ENCODE measurements around the gene PRDM5. TPM values are rescaled to one million over a fixed set of nuclear protein-coding genes. Genes with fewer than 3 reads are reported as not detected.
A peak's percentile ranks its signal among the peaks of the same experiment; 100 is the strongest.

Gene PRDM5
- total RNA-seq, 2 experiments from 2014 or later: 0.14 to 0.22 TPM

DNA sequence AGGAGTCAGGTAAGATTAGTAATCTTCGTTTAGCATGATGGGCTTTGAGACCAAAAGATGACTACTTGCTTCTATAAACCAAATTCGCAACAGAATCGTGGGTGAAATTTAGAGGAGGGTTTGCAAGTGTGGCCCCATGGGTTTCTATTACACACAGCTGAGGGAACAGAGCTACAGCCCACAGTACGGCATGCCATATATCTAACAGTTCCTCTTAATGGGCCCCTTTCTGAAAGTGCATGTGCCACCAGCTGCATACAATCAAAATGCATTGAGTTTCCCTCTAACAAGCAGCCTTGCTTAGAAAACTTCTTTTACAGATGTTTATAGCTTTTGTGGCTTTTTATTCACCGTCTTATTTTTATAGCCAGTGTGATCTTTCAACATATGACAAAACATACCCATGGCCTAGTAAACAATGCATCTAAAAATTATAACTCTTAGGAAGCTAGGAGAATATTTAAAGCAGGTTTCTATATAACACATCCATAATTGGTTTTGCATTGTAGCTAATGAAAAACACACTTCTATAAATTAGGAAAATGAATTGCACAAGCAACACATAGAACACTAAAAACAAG lies 202.1 kb downstream of the PRDM5 start:
- CTCF ChIA-PET: no interaction called here
- ATAC-seq (ENCODE audit: poor library complexity): no peak
- H3K27ac ChIP-seq (ENCODE audit: low read depth in 1 of 2, low read length in 2 of 2): no peak overlapping the region
- H3K27me3 ChIP-seq (ENCODE audit: control insufficient read depth in 1 of 2, insufficient read depth in 2 of 2, low read length in 2 of 2): no peaks in the 10 kb centered on the region
- no peak for DNase-seq
- Mint-ChIP-seq H3K4me3 (no peak overlapping the region), H3K27ac (no peak overlapping the region), H3K36me3 (ENCODE audit: low read depth) (no peaks in the 10 kb centered on the region), H3K4me1 (ENCODE audit: low read depth) (no peaks in the 10 kb centered on the region), H3K27me3 (peaks cover 12% of the 10 kb centered on the region), H3K9me3 (no peaks in the 10 kb centered on the region)
- POLR2A ChIA-PET: no interaction called here
- TF ChIP-seq, protein P1, sequence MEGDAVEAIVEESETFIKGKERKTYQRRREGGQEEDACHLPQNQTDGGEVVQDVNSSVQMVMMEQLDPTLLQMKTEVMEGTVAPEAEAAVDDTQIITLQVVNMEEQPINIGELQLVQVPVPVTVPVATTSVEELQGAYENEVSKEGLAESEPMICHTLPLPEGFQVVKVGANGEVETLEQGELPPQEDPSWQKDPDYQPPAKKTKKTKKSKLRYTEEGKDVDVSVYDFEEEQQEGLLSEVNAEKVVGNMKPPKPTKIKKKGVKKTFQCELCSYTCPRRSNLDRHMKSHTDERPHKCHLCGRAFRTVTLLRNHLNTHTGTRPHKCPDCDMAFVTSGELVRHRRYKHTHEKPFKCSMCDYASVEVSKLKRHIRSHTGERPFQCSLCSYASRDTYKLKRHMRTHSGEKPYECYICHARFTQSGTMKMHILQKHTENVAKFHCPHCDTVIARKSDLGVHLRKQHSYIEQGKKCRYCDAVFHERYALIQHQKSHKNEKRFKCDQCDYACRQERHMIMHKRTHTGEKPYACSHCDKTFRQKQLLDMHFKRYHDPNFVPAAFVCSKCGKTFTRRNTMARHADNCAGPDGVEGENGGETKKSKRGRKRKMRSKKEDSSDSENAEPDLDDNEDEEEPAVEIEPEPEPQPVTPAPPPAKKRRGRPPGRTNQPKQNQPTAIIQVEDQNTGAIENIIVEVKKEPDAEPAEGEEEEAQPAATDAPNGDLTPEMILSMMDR (IDR thresholded peaks at IDR 0.05): no peak
- no peaks in the 10 kb centered on the region for H3K36me3 ChIP-seq (ENCODE audit: insufficient read depth, low read length)
- H3K4me1 ChIP-seq (ENCODE audit: insufficient read depth, low read length): no peaks in the 10 kb centered on the region
- intact Hi-C loops (cut with DNase I, micrococcal nuclease): loop anchor here in 1 of 2 experiments (5.0 kb wide), 2 partner anchors 332 to 587 kb away; no protein-coding TSS in a partner anchor
- H3K9me3 ChIP-seq (ENCODE audit: control insufficient read depth in 1 of 2, insufficient read depth in 1 of 2, low read length in 2 of 2): no peaks in the 10 kb centered on the region
- H3K4me3 ChIP-seq (ENCODE audit: low read length): no peak overlapping the region

DNA sequence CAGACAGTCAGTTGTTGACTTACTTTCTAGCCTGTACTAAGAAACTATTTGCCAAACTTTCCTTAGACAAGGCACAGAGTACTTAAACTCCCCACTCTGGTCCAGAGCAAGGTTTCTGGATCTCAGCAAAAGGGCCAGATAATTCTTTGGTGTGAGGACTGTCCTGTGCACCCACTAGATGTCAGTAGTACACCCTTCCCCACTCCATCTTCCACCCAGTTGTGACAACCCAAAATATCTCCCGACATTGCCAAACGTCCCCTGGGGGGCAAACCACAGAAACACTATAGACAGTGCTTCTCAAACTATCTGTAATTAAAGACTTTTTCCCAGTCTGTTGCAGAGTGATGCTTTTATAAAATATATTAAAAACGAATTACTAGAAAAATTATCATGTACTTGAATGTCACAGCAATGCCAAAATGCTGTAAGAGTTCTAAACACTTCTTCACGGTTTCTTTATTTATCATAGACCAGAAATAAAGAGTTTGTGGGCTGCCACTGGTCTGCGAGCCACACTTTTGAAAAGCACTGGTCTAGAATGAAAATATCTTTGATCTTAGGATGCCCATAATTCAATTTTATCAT lies 203.5 kb downstream of the PRDM5 start:
- POLR2A ChIA-PET: no interaction called here

DNA sequence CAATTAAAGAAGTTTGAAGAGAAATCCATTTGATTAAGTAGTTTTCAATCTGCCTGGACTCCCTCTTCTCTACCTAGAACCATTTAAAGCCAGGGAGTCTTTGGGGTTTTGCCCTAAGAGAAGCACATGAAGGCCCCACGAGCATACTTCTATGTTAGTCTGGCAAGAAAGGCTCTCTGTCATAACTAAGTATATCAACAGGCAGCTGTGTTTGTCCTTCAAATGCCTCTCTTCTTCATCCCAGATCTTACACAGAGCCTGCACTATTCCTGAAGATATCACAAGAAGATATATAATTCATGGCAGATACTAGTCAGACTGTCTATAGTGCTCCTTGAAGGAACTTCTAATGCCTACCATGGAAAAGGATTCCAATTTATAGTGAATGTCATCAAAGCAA lies 206.2 kb downstream of the PRDM5 start:
- Histone ChIP-seq H3K4me1 (ENCODE audit: insufficient read depth, low read length) (no peaks in the 10 kb centered on the region), H3K36me3 (ENCODE audit: insufficient read depth, low read length) (no peaks in the 10 kb centered on the region), H3K27me3 (ENCODE audit: control insufficient read depth in 1 of 2, insufficient read depth in 2 of 2, low read length in 2 of 2) (no peaks in the 10 kb centered on the region), H3K27ac (ENCODE audit: low read depth in 1 of 2, low read length in 2 of 2) (no peak overlapping the region), H3K9me3 (ENCODE audit: control insufficient read depth in 1 of 2, insufficient read depth in 1 of 2, low read length in 2 of 2) (no peaks in the 10 kb centered on the region), H3K4me3 (ENCODE audit: low read length) (no peak overlapping the region)
- TF ChIP-seq, protein P1 (IDR thresholded peaks at IDR 0.05): no peak
- Mint-ChIP-seq H3K27me3 (peaks cover 21% of the 10 kb centered on the region), H3K36me3 (ENCODE audit: low read depth) (no peaks in the 10 kb centered on the region), H3K4me3 (no peak overlapping the region), H3K9me3 (no peaks in the 10 kb centered on the region), H3K27ac (no peak overlapping the region), H3K4me1 (ENCODE audit: low read depth) (no peaks in the 10 kb centered on the region)
- no peak for DNase-seq
- ATAC-seq (ENCODE audit: poor library complexity): no peak
- ChIA-PET POLR2A (no interaction called here), CTCF (no interaction called here)
- intact Hi-C loops (cut with DNase I, micrococcal nuclease): loop anchor here (5.0 kb wide), 2 partner anchors 536 to 591 kb away; no protein-coding TSS in a partner anchor

More for the DNA sequence above, 203.5 kb downstream of the PRDM5 start:
- Mint-ChIP-seq H3K9me3 (no peaks in the 10 kb centered on the region), H3K27me3 (peaks cover 15% of the 10 kb centered on the region), H3K36me3 (ENCODE audit: low read depth) (no peaks in the 10 kb centered on the region), H3K4me3 (no peak overlapping the region), H3K4me1 (ENCODE audit: low read depth) (no peaks in the 10 kb centered on the region), H3K27ac (no peak overlapping the region)
- TF ChIP-seq, protein P1 (IDR thresholded peaks at IDR 0.05): peak; percentile 51
- Histone ChIP-seq H3K4me1 (ENCODE audit: insufficient read depth, low read length) (no peaks in the 10 kb centered on the region), H3K27ac (ENCODE audit: low read depth in 1 of 2, low read length in 2 of 2) (no peak overlapping the region), H3K27me3 (ENCODE audit: control insufficient read depth in 1 of 2, insufficient read depth in 2 of 2, low read length in 2 of 2) (no peaks in the 10 kb centered on the region), H3K9me3 (ENCODE audit: control insufficient read depth in 1 of 2, insufficient read depth in 1 of 2, low read length in 2 of 2) (no peaks in the 10 kb centered on the region), H3K36me3 (ENCODE audit: insufficient read depth, low read length) (no peaks in the 10 kb centered on the region), H3K4me3 (ENCODE audit: low read length) (no peak overlapping the region)
- CTCF ChIA-PET: no interaction called here
- peak in 4 of 14 experiments; percentile 17 to 53 (median 37) for DNase-seq
- intact Hi-C loops (cut with DNase I, micrococcal nuclease): loop anchor here (1.0 to 5.0 kb wide), 4 partner anchors 376 to 588 kb away; no protein-coding TSS in a partner anchor
- no peak for ATAC-seq (ENCODE audit: poor library complexity)

All from CD4-positive, alpha-beta T cell (primary cell).